NCI-H2196 (cell line): Measurements from ENCODE around the gene IL4R.

ENCODE experiments used
- DNase-seq: peaks from one replicate; lab custom pipeline; 2025; ENCODE audit not compliant: unreplicated experiment; lab: John Stamatoyannopoulos, UW

IL4R gene

DNA sequence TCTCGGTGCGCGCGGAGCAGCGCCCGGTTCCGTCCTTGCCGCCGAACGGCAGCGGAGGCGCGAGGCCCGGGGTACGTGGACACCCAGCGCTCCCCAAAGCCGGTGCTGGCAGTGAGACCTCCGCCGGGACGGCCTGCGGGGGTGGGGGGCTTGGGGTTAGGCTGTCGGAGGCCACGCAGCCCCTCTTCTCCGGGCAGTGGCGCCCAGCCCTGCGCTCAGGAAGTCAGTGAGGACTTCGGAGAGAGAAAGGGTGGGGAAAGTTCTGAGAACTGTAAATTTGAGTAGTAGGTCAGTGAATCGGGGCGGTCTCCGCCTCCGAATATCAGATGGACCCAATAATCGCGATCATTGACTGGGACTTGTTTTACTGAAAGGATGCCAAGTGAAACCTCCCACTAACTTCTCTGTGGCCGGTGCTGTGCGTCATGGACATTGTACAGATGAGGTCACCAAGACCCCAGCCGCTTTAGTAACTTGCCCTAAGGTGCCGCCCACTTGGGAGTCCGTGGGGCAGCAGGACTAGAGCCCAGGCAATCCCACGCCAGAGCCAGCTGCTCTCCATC is 468 bp downstream of the IL4R start:
- DNase-seq: no peak

DNA sequence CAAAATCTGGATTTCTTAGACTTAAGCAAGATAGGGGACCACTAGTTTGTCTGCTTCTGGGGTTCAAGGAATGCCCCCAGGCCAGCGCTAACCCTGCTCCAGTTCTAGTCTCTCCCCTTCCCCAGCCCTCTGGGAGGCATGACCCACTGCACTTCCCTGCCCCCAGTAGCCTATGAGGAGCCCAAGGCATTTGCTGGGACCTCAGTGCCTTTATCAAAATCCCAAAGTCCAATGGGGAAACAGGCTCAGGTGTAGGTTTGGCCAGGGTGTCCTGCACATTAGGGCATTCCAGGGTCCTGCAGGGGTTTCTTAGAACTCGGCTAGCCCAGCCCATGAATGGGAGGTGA is 1.2 kb downstream of the IL4R start:
- DNase-seq: no peak

DNA sequence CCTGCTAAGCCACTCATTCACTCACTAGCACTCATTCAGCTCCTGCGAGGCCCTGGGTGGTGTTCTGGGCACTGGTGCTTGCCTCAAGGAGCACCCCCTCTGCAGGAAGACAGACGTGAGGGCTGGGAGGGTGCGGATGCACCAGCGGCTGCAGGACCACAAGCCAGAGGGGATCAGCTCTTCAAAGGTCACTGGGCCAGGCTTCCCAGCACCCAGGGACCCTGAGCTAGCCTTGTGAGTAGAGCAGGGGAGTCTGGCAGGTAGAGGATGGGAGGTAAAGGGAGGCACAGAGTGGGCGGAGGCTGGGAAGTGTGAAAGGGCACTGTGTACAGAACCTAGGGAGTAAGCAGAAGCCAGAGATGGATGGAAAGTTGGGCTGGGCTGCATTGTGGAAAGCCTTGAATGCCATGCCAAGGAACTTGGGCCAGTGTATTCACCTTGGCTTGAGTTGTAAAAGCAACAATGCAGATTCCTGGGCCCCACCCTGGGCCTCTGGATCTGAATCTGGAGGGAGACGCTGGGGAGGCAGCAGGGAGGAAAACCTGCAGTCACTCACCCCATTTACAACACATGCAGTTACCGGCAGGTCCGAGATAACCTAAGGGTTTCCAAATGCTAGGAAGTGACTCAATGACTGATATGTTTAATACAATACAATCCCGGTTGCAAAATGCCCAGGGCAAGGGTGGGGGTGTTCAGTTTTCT is 1.7 kb downstream of the IL4R start:
- no peak for DNase-seq

DNA sequence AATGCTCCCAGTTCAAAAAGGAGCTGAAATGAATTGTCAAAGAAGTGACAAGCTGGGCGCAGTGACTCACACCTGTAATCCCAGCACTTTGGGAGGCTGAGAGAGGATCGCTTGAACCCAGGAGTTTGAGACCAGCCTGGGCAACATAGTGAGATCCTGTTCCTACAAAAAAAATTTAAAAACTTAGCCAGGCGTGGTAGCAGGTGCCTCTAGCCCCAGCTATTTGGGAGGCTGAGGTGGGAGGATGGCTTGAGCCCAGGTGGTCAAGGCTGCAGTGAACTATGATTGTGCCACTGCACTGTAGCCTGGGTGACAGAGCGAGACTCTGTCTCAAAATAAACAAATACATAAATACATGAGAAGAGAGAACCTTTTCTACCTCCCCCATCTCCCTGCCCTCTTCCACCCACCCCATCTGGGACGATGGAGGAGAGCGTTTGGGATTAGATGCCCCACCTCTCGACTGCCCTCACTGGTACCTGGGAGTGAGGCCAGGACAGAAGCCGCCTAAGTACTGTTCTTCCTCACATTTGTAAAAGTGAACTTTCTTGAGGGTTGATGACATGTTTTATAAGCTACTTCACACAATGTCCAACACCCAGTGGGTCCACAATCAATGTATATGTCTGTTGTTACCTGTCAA is 2.4 kb downstream of the IL4R start:
- no peak for DNase-seq

DNA sequence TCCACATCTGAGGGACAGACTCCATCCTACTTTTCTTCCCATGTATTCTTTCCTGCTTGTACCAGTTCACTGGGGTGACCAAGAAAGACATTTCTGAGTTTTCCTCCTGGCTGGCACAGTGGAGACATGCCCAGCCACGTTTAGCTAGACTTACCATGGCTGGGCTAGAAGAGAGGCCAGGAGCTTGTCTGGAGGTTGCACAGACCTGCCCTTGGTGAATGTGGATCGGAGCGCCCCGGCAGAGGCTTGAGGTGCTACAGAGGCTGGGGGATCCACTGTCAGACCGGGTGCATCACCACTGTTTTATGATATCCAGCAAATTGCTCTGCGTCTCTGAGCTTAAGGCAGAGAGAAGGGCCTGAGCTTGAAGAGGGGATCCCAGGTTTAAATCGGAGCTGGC is 3.5 kb downstream of the IL4R start:
- DNase-seq: no peak

DNA sequence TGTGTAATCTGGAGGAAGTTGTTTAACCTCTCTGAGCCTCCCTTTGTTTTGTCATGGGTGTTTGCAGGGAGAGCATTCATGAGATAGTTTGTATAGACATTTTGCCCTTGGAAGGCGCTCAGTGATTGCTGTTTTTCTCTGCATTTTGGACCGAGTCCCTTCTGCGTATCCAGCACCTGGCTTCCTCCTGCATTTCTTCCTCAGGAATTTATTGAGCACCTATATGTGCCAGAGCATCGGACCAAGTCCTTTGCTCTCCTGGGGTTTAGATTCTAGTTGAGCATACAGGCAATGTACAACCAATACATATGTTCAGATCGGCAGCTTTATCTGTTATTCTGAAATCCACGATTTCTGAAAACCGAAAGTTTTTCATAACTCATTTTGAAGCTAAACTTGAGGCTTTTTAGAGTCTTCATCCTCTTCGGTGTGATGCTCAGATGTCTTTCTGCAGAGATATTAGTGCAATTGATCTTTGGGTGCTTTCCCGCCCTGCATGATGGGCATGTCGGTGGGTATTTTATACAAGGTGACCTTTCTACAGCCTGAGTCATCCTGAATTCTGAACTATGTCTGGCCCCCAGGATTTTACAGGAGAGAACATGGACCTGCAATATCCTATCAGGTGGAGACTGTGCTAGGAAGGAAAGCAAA is 4.1 kb downstream of the IL4R start:
- no peak for DNase-seq

DNA sequence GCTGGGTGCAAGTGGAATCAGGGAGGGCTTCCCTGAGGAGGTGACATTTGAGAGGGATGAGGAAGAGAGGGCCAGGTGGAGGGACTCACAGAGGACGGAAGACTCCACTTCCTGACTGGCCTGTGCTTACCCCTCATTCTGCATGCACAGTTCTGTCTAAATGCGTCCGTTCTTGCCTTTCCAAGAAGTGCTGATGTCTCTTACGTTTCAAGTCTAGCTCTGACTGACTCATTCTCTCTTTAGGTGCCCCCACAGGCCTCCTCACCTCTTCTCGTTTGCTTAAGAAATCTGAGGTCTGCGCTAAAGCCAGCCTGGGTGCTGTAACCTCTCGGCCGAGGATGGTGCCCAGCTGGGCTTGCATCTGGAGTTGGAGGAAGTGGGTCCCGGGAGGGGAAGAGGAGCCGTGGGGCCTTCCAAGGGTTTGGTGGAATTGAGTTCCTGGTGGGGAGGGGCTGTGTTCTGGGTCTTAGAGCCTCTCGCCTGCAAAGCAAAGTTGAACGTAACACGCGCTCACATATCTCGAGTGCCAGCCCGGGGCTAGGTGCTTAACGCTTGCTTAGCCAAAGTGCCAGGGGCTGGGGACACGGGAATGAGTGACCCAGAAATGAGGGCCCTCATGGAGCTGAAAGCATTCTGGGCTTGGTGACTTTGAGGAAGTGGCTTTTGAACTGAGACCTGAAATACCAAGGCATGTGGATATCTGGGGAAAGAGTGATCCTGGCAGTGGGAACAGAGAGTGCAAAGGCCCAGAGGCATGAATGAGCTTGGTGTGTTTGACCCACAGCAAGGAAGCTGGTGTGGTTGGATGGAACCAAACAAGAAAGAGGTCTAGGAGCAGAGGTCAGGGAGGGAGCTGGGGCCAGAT is 4.8 kb downstream of the IL4R start:
- no peak for DNase-seq

DNA sequence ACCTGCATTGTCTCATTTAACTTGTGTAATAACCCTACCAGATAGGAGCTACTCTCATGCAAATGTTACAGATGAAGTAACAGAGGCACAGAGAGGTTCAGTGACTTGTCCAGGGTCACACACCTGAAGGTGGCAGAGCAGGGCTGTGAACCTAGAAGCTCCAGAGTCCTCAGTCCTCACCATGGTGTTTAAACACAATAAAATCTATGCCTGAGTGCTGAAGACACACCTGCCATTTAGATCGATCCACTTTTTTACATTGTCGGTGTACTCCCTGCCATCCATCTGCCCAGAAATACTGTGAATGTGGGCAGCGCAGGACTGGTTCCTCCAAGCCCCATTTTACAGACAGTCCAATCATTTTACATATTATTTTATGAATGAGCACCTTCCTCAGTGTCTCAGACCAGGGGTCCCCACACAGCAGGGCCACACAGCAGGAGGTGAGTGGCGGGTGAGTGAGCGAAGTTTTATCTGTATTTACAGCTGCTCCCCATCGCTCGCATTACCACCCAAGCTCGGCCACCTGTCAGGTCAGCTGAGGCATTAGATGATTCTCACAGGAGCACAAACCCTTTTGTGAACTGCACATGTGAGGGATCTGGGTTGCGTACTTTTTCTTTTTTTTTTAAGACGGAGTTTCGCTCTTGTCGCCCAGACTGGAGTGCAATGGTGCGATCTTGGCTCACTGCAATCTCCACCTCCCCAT is 5.6 kb downstream of the IL4R start:
- no peak for DNase-seq

DNA sequence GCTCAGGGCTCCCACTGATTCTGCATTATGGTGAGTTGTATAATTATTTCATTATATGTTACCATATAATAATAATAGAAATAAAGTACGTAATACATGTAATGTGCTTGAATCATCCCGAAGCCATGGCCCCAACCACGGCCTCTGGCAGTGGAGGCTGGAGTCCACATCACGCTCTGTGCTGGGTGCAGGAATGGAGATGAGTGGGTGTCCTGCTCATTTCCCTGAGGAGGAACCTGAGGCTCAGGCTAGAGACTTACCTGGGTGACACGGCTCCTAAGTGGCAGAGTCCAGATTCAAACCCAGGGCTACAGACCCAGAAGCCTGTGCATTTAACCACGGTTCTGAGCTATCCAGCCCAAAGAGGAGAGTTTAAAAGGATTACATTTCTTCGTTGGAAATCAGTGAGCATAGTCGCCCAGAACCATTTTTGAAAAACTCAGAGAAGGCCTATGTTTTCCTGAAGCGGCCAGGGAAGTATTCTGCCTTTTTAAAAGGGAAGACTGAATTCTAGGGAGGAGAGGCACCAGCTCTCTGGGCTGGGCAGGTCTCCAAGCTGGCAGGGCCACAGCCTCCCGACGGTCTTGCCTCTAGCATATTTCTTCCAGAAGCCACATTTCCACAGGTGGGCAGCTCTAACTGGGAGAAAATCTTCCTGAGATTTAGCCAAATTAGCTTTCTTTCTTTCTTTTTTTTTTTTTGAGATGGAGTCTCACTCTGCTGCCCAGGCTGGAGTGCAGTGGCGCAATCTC is 6.7 kb downstream of the IL4R start:
- DNase-seq: no peak

DNA sequence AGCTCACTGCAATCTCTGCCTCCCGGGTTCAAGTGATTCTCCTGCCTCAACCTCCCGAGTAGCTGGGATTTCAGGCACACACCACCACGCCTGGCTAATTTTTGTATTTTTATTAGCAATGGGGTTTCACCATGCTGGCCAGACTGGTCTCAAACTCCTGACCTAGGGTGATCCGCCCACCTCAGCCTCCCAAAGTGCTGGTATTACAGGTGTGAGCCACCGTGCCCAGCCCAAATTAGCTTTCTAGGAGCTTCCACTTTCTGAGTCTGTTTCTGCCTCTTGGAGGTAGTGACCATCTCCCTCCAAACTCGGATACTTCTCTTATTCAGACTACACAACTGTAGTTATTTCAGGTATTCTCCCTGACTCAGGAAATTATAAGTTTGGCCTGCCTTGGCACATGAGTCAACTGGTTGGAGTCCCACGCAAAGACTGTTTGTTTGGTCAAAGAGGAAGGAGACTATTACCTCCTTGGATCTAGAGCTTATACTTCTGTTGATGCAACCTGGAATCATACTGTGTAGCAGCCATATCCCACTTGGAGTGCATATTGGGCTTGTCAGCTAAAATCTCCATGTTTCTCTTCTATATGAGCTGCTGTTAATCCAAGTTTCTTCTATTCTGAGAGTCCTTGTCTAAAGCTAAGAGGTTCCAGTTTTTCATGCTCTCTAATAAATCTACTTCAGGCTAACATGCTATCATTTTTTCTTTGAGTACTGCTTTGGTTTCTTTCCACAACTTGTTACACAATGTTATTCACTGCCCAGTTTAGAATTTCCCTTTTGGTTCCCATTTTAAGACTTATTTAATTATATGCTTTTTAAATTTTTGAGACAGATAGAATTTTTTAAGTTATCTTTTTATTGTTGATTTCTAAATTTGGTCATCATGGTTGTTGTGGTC is 7.5 kb downstream of the IL4R start:
- DNase-seq: no peak

DNA sequence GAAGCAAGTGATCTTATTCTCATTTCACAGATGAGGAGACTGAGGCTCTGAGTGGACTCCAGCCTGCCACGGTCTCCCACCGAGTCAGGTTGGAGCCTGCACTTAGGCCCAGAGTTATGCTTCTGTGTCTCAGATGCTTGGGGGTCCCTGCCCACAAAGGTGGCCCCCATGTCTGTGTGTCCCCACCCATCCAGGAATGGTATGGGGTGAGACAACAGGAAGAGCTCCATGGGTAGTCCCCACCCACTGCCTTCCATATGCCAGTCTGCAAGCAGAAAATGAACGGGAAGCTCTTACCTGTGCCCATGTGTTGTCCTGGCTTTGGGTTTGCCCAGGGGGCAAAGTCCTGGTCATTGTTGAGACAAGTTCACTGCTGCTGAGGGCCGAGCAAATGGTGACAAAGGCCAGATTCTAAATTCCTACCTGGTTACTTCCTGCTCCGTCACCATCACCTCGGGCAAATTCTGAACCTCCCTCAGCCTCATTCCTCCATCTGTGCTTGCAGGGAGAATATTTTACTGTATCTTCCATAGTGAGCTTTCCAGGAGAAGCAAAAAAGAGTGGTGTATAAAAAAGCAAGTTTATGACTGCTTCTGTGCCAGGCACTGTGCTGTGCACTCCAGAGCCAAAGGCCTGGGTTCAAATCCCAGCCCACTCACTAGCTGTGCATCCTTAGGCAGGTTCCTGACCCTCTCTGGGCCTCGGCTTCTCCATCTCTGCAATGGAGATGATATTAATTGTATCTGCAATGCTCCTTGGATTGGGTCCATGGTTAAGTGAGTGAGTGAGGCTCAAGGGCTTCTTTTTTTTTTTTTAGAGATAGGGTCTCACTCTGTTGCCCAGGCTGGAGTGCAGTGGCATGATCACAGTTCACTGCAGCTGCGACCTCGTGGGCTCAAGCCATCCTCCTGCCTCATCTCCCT is 9.3 kb downstream of the IL4R start:
- DNase-seq: no peak

DNA sequence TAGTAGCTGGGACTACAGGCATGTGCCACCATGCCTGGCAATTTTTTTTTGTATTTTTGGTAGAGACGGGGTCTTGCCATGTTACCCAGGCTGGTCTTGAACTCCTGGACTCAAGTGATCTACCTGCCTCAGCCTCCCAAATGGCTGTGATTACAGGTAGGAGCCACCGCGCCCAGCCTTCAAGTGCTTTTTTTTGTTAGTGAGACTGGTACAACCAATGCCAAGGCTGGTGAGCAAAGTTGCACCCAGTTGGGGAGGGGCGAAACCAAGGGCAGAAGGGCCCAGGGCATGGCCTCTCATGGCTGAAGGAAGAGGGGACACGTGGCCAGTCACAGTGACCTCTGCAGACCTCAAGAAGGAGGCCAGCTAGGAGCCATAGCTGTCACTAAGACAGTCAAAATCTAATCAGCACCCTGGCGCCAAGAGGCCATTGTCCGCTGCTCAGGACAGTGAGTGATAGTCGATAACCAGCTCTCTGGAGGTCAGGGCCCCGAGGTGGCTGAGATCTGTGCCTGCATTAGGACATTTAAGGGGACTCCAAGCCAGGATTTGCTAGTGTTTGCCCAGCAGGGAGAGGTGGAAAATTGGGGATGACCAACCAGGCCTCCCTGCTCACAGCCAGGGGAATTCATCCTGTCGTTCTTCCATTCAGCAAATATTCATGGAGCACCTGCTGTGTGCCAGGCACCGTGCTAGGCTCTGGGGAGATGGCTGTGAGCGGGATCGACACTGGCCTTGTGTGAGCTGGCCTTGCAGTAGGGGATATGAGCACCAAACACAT is 10.2 kb downstream of the IL4R start:
- no peak for DNase-seq

DNA sequence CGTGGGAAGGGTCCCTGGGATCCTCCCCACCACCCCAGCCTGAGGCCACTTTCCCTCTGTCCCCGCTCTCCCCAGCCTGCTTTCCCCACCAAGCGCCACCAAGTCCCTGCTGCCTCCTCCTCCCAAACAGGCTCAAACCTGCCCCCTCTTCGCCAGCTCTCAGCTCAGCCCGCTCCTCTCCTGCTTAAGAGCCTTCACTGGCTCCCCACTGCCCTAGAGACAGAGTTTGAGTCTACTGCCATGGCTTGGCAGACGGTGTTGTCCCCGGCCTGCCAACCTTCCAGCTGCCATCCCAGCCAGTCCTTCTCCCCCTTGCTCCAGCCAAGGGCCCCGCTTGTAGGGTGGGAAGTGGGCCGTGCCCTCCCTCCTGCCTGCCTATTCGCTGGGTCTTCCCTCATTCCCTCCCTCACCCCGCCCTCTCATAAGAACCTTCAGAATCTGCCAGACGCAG is 11.1 kb downstream of the IL4R start:
- DNase-seq: no peak

DNA sequence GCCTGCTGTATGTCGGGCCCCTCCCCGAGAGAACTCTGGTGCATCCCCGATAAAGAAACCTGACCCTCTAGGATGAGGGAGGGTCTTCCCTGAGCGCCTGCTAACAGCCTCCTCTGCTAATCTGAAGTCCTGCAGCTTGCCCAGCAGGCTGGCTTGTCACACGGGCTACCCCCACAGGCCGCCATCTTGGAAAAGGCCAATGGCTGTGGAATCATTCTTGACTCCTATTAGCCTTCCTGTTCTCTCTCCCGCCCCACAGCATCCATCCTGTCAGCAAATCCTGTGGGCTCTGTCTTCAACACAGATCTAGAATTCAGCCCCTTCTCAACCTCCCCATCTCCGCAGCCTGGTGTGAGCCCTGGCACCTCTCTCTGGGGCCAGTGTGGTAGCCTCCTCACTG is 12.0 kb downstream of the IL4R start:
- no peak for DNase-seq

DNA sequence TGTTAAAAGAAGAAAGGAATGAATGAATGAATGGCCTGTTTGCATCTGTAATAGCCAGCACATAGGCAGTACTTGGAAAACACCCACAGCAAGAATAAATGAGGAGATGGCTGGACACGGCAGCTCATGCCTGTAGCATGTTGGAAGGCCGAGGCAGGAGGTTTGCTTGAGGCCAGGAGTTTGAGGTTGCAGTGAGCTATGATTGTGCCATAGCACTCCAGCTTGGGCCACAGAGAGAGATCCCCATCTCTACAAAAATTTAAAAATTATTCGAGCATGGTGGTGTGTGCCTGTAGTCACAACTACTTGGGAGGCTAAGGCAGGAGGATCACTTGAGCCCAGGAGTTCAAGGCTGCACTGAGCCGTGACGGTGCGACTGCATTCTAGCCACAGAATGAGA is 12.5 kb downstream of the IL4R start:
- no peak for DNase-seq

DNA sequence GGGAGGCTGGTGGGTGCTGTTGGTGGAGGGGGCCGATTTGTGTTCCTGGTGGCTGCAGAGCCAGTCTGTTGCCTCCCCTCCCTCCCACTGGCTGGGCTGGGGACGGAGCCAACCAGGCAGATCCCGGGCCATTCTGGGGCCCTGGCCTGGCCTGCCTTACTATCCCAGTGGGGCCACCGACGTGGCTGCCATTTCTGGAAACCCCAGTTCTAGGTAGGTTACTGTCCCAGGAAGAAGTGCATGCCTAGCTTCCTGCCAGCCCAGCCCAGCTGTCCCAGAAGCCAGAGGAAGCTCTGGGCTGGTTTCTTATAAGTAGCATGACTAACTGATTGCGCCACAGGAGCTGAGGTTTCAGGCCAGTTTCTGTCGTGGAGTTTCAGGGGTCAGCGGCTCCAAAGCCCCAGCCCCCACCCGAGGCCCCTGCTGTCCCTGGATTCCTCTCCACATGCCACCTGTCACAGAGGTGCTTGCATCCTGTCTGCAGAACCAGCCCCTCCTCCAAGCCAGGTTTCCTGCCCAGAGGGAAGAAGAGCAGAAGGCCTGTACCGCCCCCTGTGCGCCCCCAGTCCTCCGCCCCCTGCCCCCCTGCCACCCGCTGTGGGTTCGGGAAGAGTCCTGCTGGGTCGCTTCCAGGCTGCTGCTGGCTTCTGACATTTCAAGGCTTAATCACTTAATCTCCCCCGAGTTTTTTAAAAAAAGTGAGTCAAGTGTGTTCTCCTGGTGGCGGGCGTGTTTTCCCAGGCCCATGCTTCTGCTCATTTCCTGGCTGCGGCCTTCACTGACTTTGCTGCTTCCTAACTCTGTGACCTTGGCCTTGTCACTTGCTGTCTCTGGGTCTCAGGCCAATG is 13.2 kb downstream of the IL4R start:
- peak; percentile 45 for DNase-seq
